SK-N-SH treated with all-trans-retinoic acid at 6 μM for 48 hours (cell line): ENCODE measurements around the gene WDR19.

ENCODE experiments used
- ATAC-seq: fragments of 200-7000 bp; cut with Tn5 transposase; 3 replicates; pipeline ENCODE4 v1.9.1; 2020; ENCODE audit warnings: mild to moderate bottlenecking, moderate library complexity
- ARNTL ChIP-seq: fragments of 450-650 bp; formaldehyde crosslinking; IDR thresholded peaks from 2 replicates; pipeline ENCODE4 v1.5.0; 2020; ENCODE audit warnings: low read depth, mild to moderate bottlenecking, moderate library complexity, borderline replicate concordance
- BACH2 ChIP-seq: fragments of 250-450 bp; sonication (Bioruptor Pico); IDR thresholded peaks from 2 replicates; pipeline ENCODE4 v1.9.0; 2021; ENCODE audit warnings: mild to moderate bottlenecking, borderline replicate concordance
- GLIS3 ChIP-seq: fragments of 250-450 bp; sonication (Bioruptor Pico); IDR thresholded peaks from 2 replicates; pipeline ENCODE4 v1.5.0; 2020; ENCODE audit warnings: mild to moderate bottlenecking, moderate library complexity
- ISL1 ChIP-seq: fragments of 250-450 bp; sonication (Bioruptor Pico); IDR thresholded peaks from 2 replicates; pipeline ENCODE4 v2.1.2; 2022; ENCODE audit warnings: mild to moderate bottlenecking, moderate library complexity
- OSR1 ChIP-seq: fragments of 250-450 bp; sonication (Bioruptor Pico); IDR thresholded peaks from 2 replicates; pipeline ENCODE4 v1.8.0; 2022; ENCODE audit warnings: moderate library complexity, mild to moderate bottlenecking, inconsistent platforms
- RARB ChIP-seq: fragments of 250-450 bp; sonication (Bioruptor Pico); IDR thresholded peaks from 2 replicates; pipeline ENCODE4 v1.8.0; 2021; ENCODE audit warnings: mild to moderate bottlenecking, moderate library complexity
- TCF4 ChIP-seq: fragments of 250-450 bp; sonication (Bioruptor Pico); IDR thresholded peaks from 2 replicates; pipeline ENCODE4 v1.8.0; 2021; ENCODE audit warnings: mild to moderate bottlenecking, moderate library complexity, borderline replicate concordance
- TOX ChIP-seq: fragments of 250-450 bp; sonication (Bioruptor Pico); IDR thresholded peaks from 2 replicates; pipeline ENCODE4 v1.8.0; 2021; ENCODE audit warnings: mild to moderate bottlenecking, moderate library complexity, borderline replicate concordance
- ZFP3 ChIP-seq: fragments of 250-450 bp; sonication (Bioruptor Pico); IDR thresholded peaks from 2 replicates; pipeline ENCODE4 v1.5.0; 2020; ENCODE audit warnings: mild to moderate bottlenecking, moderate library complexity
- ZFP30 ChIP-seq: fragments of 450-650 bp; formaldehyde crosslinking; IDR thresholded peaks from 2 replicates; pipeline ENCODE4 v1.5.0; 2022; ENCODE audit warnings: mild to moderate bottlenecking, moderate library complexity
- ZNF565 ChIP-seq: fragments of 450-650 bp; formaldehyde crosslinking; conservative IDR thresholded peaks from 2 replicates; pipeline ENCODE4 v1.5.0; 2020; ENCODE audit warnings: low read depth, mild to moderate bottlenecking, moderate library complexity
- ZNF8 ChIP-seq: fragments of 450-650 bp; formaldehyde crosslinking; IDR thresholded peaks from 2 replicates; pipeline ENCODE4 v1.5.0; 2020; ENCODE audit warnings: mild to moderate bottlenecking, moderate library complexity
- TF ChIP-seq, protein P1 (sequence below): fragments of 250-450 bp; sonication (Bioruptor Pico); IDR thresholded peaks from 2 replicates; pipeline ENCODE4 v1.8.0; 2021; ENCODE audit warnings: low read depth, mild to moderate bottlenecking, moderate library complexity, borderline replicate concordance
- TF ChIP-seq, protein P2 (sequence below): fragments of 250-450 bp; sonication (Bioruptor Pico); IDR thresholded peaks from 2 replicates; pipeline ENCODE4 v1.5.1; 2020; ENCODE audit warnings: low read depth, mild to moderate bottlenecking, moderate library complexity
- TF ChIP-seq, protein P3 (sequence below): fragments of 250-450 bp; sonication (Bioruptor Pico); IDR thresholded peaks from 2 replicates; pipeline ENCODE4 v1.8.0; 2020; ENCODE audit warnings: mild to moderate bottlenecking, moderate library complexity, borderline replicate concordance
- TF ChIP-seq, protein P4 (sequence below): fragments of 250-450 bp; sonication (Bioruptor Pico); IDR thresholded peaks from 2 replicates; pipeline ENCODE4 v1.5.1; 2021; ENCODE audit warnings: mild to moderate bottlenecking, moderate library complexity
- TF ChIP-seq, protein P5 (sequence below): fragments of 250-450 bp; sonication (Bioruptor Pico); IDR thresholded peaks from 2 replicates; pipeline ENCODE4 v1.5.0; 2020; ENCODE audit warnings: mild to moderate bottlenecking, moderate library complexity

WDR19 gene

DNA sequence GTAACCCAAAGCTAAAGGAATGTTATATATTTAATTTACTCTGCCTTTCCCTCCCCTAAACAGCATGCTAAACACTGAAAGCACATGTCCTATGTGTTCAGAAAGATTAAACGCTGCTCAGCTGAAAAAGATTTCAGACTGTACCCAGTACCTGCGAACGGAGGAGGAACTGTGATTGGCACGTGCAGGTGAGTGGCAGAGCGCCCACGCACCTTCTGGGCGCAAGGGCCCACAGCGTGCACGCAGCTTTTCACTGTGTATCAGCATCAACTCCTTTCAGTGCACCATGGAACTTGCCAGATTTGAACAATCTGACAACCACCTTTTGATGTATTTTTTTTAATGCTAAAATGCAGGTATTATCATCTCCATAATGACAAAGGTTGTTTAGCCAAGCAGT lies 96.1 kb downstream of the WDR19 start:
- no peak for ATAC-seq
- TF ChIP-seq, protein P1, sequence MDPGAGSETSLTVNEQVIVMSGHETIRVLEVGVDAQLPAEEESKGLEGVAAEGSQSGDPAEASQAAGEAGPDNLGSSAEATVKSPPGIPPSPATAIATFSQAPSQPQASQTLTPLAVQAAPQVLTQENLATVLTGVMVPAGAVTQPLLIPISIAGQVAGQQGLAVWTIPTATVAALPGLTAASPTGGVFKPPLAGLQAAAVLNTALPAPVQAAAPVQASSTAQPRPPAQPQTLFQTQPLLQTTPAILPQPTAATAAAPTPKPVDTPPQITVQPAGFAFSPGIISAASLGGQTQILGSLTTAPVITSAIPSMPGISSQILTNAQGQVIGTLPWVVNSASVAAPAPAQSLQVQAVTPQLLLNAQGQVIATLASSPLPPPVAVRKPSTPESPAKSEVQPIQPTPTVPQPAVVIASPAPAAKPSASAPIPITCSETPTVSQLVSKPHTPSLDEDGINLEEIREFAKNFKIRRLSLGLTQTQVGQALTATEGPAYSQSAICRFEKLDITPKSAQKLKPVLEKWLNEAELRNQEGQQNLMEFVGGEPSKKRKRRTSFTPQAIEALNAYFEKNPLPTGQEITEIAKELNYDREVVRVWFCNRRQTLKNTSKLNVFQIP (CRISPR knock-in tag) = no peak
- no peak for TF ChIP-seq OSR1
- TF ChIP-seq, protein P2, sequence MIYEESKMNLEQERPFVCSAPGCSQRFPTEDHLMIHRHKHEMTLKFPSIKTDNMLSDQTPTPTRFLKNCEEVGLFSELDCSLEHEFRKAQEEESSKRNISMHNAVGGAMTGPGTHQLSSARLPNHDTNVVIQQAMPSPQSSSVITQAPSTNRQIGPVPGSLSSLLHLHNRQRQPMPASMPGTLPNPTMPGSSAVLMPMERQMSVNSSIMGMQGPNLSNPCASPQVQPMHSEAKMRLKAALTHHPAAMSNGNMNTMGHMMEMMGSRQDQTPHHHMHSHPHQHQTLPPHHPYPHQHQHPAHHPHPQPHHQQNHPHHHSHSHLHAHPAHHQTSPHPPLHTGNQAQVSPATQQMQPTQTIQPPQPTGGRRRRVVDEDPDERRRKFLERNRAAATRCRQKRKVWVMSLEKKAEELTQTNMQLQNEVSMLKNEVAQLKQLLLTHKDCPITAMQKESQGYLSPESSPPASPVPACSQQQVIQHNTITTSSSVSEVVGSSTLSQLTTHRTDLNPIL (CRISPR knock-in tag) = no peak
- TF ChIP-seq RARB (CRISPR knock-in tag) = no peak
- TF ChIP-seq ZNF565 (CRISPR knock-in tag) = no peak
- no peak for TF ChIP-seq BACH2 (CRISPR knock-in tag)
- TF ChIP-seq, protein P3, sequence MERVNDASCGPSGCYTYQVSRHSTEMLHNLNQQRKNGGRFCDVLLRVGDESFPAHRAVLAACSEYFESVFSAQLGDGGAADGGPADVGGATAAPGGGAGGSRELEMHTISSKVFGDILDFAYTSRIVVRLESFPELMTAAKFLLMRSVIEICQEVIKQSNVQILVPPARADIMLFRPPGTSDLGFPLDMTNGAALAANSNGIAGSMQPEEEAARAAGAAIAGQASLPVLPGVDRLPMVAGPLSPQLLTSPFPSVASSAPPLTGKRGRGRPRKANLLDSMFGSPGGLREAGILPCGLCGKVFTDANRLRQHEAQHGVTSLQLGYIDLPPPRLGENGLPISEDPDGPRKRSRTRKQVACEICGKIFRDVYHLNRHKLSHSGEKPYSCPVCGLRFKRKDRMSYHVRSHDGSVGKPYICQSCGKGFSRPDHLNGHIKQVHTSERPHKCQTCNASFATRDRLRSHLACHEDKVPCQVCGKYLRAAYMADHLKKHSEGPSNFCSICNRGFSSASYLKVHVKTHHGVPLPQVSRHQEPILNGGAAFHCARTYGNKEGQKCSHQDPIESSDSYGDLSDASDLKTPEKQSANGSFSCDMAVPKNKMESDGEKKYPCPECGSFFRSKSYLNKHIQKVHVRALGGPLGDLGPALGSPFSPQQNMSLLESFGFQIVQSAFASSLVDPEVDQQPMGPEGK (CRISPR knock-in tag) = no peak
- no peak for TF ChIP-seq ZFP30 (CRISPR knock-in tag)
- no peak for TF ChIP-seq ISL1 (CRISPR knock-in tag)
- TF ChIP-seq, protein P4, sequence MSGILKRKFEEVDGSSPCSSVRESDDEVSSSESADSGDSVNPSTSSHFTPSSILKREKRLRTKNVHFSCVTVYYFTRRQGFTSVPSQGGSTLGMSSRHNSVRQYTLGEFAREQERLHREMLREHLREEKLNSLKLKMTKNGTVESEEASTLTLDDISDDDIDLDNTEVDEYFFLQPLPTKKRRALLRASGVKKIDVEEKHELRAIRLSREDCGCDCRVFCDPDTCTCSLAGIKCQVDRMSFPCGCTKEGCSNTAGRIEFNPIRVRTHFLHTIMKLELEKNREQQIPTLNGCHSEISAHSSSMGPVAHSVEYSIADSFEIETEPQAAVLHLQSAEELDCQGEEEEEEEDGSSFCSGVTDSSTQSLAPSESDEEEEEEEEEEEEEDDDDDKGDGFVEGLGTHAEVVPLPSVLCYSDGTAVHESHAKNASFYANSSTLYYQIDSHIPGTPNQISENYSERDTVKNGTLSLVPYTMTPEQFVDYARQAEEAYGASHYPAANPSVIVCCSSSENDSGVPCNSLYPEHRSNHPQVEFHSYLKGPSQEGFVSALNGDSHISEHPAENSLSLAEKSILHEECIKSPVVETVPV (CRISPR knock-in tag) = no peak
- no peak for TF ChIP-seq GLIS3
- TF ChIP-seq, protein P5, sequence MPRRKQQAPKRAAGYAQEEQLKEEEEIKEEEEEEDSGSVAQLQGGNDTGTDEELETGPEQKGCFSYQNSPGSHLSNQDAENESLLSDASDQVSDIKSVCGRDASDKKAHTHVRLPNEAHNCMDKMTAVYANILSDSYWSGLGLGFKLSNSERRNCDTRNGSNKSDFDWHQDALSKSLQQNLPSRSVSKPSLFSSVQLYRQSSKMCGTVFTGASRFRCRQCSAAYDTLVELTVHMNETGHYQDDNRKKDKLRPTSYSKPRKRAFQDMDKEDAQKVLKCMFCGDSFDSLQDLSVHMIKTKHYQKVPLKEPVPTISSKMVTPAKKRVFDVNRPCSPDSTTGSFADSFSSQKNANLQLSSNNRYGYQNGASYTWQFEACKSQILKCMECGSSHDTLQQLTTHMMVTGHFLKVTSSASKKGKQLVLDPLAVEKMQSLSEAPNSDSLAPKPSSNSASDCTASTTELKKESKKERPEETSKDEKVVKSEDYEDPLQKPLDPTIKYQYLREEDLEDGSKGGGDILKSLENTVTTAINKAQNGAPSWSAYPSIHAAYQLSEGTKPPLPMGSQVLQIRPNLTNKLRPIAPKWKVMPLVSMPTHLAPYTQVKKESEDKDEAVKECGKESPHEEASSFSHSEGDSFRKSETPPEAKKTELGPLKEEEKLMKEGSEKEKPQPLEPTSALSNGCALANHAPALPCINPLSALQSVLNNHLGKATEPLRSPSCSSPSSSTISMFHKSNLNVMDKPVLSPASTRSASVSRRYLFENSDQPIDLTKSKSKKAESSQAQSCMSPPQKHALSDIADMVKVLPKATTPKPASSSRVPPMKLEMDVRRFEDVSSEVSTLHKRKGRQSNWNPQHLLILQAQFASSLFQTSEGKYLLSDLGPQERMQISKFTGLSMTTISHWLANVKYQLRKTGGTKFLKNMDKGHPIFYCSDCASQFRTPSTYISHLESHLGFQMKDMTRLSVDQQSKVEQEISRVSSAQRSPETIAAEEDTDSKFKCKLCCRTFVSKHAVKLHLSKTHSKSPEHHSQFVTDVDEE (CRISPR knock-in tag) = no peak
- no peak for TF ChIP-seq ARNTL

DNA sequence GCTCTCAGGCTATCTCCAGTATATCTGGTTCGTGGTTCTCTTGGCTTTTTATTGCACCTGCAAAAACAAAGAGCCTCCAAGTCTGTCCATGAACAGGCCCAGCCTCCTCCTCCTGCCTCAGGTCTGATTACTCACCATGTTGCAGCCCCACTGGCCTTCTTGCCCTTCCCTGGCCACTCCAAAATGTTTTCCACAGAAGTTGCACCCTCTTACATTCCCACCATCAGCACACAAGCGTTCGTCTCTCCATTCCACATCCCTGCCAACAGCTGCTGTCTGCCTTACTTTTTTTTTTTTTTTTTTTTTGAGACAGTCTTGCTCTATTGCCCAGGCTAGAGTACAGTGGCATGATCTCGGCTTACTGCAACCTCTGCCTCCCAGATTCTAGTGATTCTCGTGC lies 97.1 kb downstream of the WDR19 start:
- TF ChIP-seq TCF4 (CRISPR knock-in tag) = no peak
- no peak for TF ChIP-seq TOX (CRISPR knock-in tag)
- TF ChIP-seq, all 23 proteins: peak for 0
- no peak for ATAC-seq

DNA sequence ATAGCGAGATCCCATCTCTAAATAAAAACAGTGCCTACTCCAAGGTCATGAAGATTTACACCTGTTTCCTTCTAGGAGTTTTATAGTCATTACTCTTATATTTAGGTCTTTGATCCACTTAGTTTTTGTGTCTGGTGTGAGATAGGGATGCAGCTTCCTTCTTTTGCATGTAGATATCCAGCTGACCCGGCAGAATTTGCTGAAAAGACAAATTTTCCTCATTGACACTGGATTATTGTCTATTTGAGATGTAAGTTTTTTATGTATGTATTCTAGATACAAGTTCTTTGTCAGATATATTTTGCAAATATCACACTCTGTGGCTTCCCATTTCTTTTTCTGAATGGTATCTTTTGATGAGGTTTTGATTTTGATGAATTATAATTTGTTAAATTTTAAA lies 98.4 kb downstream of the WDR19 start:
- ATAC-seq = no peak
- TF ChIP-seq ZFP3 (CRISPR knock-in tag) = no peak
- no peak for TF ChIP-seq ISL1 (CRISPR knock-in tag)
- TF ChIP-seq, protein P4 (CRISPR knock-in tag) = no peak
- TF ChIP-seq ZNF565 (CRISPR knock-in tag) = no peak
- TF ChIP-seq, protein P2 (CRISPR knock-in tag) = no peak
- no peak for TF ChIP-seq GLIS3
- TF ChIP-seq, protein P3 (CRISPR knock-in tag) = no peak
- no peak for TF ChIP-seq ZNF8
- no peak for TF ChIP-seq TOX (CRISPR knock-in tag)
